HepG2 (cell line): ENCODE data around the gene CA7. TPM values are rescaled to one million over a fixed set of nuclear protein-coding genes. Genes with fewer than 3 reads are reported as not detected.
A peak's percentile ranks its signal among the peaks of the same experiment; 100 is the strongest.

Experiments
- AKAP8 ChIP-seq: sonication (generic); formaldehyde crosslinking; IDR thresholded peaks from 2 replicates; pipeline ENCODE4 v1.5.1; 2020; ENCODE audit warnings: mild to moderate bottlenecking, missing genetic modification reagents
- DMAP1 ChIP-seq: IDR thresholded peaks from 2 replicates; pipeline ENCODE4 v1.6.1; 2016
- HMGA1 ChIP-seq: sonication (generic); formaldehyde crosslinking; conservative IDR thresholded peaks from 2 replicates; pipeline ENCODE4 v1.4.0; 2020; ENCODE audit warnings: missing genetic modification reagents
- HNRNPH1 ChIP-seq: fragments of 200-400 bp; formaldehyde crosslinking; optimal IDR thresholded peaks from 2 replicates; pipeline ENCODE3; 2017; ENCODE audit warnings: mild to moderate bottlenecking, low read depth, low read length
- HNRNPUL1 ChIP-seq: fragments of 200-400 bp; formaldehyde crosslinking; IDR thresholded peaks from 2 replicates; pipeline ENCODE4 v1.6.1; 2017; ENCODE audit warnings: low read depth, mild to moderate bottlenecking, low read length, moderate library complexity
- NFE2L2 ChIP-seq: fragments of 150-350 bp; IDR thresholded peaks from 2 replicates; pipeline ENCODE4 v1.6.1; 2014; ENCODE audit warnings: low read length
- NONO ChIP-seq, 2 experiments: fragments of 450-650 bp in 1 of 2; sonication (generic) in 1 of 2; formaldehyde crosslinking in 1 of 2; IDR thresholded peaks in 1 of 2; conservative IDR thresholded peaks in 1 of 2; 2 replicates each; pipeline versions ENCODE4 v1.6.1 to v1.8.0; 2017 to 2022; ENCODE audit warnings: mild to moderate bottlenecking in 1 of 2, missing genetic modification reagents in 1 of 2, moderate library complexity in 1 of 2
- PHF21A ChIP-seq: sonication (generic); formaldehyde crosslinking; IDR thresholded peaks from 2 replicates; pipeline ENCODE4 v1.5.0; 2020; ENCODE audit warnings: mild to moderate bottlenecking, missing genetic modification reagents
- RBFOX2 ChIP-seq: fragments of 200-400 bp; formaldehyde crosslinking; IDR thresholded peaks from 2 replicates; pipeline ENCODE4 v1.6.1; 2017; ENCODE audit warnings: low read depth, mild to moderate bottlenecking, low read length
- SP4 ChIP-seq: sonication (generic); formaldehyde crosslinking; IDR thresholded peaks from 2 replicates; pipeline ENCODE4 v1.8.1; 2023; ENCODE audit warnings: mild to moderate bottlenecking, missing genetic modification reagents
- SPEN ChIP-seq: sonication (generic); formaldehyde crosslinking; IDR thresholded peaks from 2 replicates; pipeline ENCODE4 v1.5.1; 2020; ENCODE audit warnings: low read depth, mild to moderate bottlenecking, missing genetic modification reagents
- TOE1 ChIP-seq: sonication (generic); formaldehyde crosslinking; IDR thresholded peaks from 2 replicates; pipeline ENCODE4 v1.4.0; 2020; ENCODE audit warnings: mild to moderate bottlenecking, missing genetic modification reagents
- U2AF2 ChIP-seq: fragments of 200-400 bp; formaldehyde crosslinking; IDR thresholded peaks from 2 replicates; pipeline ENCODE4 v1.6.1; 2017; ENCODE audit warnings: low read depth, mild to moderate bottlenecking, low read length
- ZBTB8A ChIP-seq: sonication (generic); formaldehyde crosslinking; IDR thresholded peaks from 2 replicates; pipeline ENCODE4 v1.4.0; 2020; ENCODE audit warnings: mild to moderate bottlenecking, low read depth, missing genetic modification reagents, borderline replicate concordance
- ZFP36L2 ChIP-seq: sonication (generic); formaldehyde crosslinking; IDR thresholded peaks from 2 replicates; pipeline ENCODE4 v1.4.0; 2020; ENCODE audit warnings: missing genetic modification reagents
- ZFP37 ChIP-seq: sonication (generic); formaldehyde crosslinking; IDR thresholded peaks from 2 replicates; pipeline ENCODE4 v1.4.0; 2020; ENCODE audit warnings: missing genetic modification reagents, borderline replicate concordance
- ZNF225 ChIP-seq: sonication (generic); formaldehyde crosslinking; IDR thresholded peaks from 2 replicates; pipeline ENCODE4 v1.4.0; 2020; ENCODE audit warnings: mild to moderate bottlenecking, missing genetic modification reagents
- ZNF264 ChIP-seq: sonication (generic); formaldehyde crosslinking; IDR thresholded peaks from 2 replicates; pipeline ENCODE4 v1.4.0; 2020; ENCODE audit warnings: missing genetic modification reagents
- ZNF564 ChIP-seq: sonication (generic); formaldehyde crosslinking; IDR thresholded peaks from 2 replicates; pipeline ENCODE4 v1.8.1; 2023; ENCODE audit warnings: mild to moderate bottlenecking, missing genetic modification reagents
- ZNF777 ChIP-seq: sonication (generic); formaldehyde crosslinking; IDR thresholded peaks from 2 replicates; pipeline ENCODE4 v1.4.0; 2020; ENCODE audit warnings: missing genetic modification reagents
- ZNF850 ChIP-seq: sonication (generic); formaldehyde crosslinking; conservative IDR thresholded peaks from 2 replicates; pipeline ENCODE4 v1.9.0; 2021; ENCODE audit warnings: mild to moderate bottlenecking, missing genetic modification reagents
- polyA plus RNA-seq, 8 experiments: library from polyadenylated mRNA; depleted of rRNA in 3 of 8; stranded (reverse) in 7 of 8; unstranded in 1 of 8; fragments of >200 nt; fragmentation: Illumina TruSeq in 4 of 8; extraction: Trizol in 4 of 8; gene quantifications; 2 replicates each; pipeline versions ENCODE4 v1.2.1 to v1.2.3, GENCODE V29; 2011 to 2016; ENCODE audit warnings: low read depth in 4 of 8, missing spikeins in 1 of 8, mixed read lengths in 1 of 8; ENCODE audit not compliant: insufficient read depth in 1 of 8
- total RNA-seq, 5 experiments: library from RNA; depleted of rRNA; stranded (reverse); fragments of >200 nt; fragmentation: Illumina TruSeq; extraction: Trizol; gene quantifications; 2 replicates each; pipeline ENCODE4 v1.2.3, GENCODE V29; 2016; ENCODE audit warnings: low read depth in 1 of 5
- TF ChIP-seq, protein P1 (sequence below): sonication (generic); formaldehyde crosslinking; IDR thresholded peaks from 2 replicates; pipeline ENCODE4 v1.5.1; 2020; ENCODE audit warnings: mild to moderate bottlenecking, missing genetic modification reagents, borderline replicate concordance
- TF ChIP-seq, protein P2 (sequence below): sonication (generic); formaldehyde crosslinking; IDR thresholded peaks from 2 replicates; pipeline ENCODE4 v1.5.0; 2020; ENCODE audit warnings: missing genetic modification reagents, mild to moderate bottlenecking, borderline replicate concordance

The CA7 gene
- total and polyA plus RNA-seq, 2 of the 13 experiments (the other 11 are each of a cell fraction or from before 2014, with no cell fraction given) = not detected

DNA sequence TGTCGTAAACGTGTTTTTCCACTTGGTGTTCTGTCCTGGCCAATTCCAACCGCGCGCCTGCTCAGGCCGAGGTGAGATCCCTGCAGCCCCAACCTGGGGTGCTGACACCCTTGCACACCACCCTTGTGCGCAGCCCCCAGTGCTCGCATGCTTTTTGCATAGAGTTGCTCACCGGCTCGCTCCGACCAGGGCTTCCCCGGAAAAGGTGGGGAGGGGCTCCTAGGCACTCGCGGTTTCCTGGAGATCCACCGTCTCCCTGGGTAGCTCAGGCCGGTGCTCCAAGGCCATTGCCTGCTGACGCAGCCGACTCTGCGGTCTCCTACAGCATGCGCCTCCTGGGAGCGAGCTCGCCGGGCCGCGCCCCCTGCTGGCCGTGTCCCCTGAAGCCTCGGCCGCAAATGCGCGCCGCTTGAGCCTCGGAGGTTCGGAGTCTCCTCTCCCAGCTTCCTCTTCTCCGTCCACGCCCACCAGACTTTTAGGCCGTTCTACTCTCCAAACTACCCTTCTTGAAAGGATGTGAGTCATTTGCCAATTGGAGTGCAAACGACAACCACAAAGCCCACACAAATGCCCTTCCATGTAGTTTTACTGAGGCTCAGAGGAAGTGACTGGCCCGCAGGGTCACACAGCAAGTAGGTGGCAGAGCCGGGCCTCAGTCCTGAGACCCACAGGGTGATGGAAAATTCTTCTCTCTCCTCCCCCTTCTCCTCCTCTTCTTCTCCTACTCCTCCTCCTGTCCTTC is 28.9 kb downstream of the CA7 start (continued):
- TF ChIP-seq ZNF777 (CRISPR knock-in tag) (peak; percentile 60; the same call in 1 of the 2 replicates), ZNF225 (CRISPR knock-in tag) (0 out of 2 replicates have a peak, but pooled peaks have one; percentile 32), PHF21A (CRISPR knock-in tag) (peak; percentile 62; the same call in 1 of the 2 replicates), SPEN (peak; percentile 79; the same call in 1 of the 2 replicates), HNRNPUL1 (no peak), ZNF850 (CRISPR knock-in tag) (no peak), ZFP37 (CRISPR knock-in tag) (no peak), ZFP36L2 (CRISPR knock-in tag) (peak; percentile 78; the same call in 1 of the 2 replicates), RBFOX2 (no peak), U2AF2 (no peak), DMAP1 (CRISPR knock-in tag) (peak; percentile 68; the same call in 1 of the 2 replicates), ZBTB8A (CRISPR knock-in tag) (no peak), NFE2L2 (no peak), ZNF264 (0 out of 2 replicates have a peak, but pooled peaks have one; percentile 57), AKAP8 (0 out of 2 replicates have a peak, but pooled peaks have one; percentile 68), TOE1 (no peak), SP4 (CRISPR knock-in tag) (peak; percentile 51; the same call in 1 of the 2 replicates), ZNF564 (peak; percentile 78; the same call in 1 of the 2 replicates), NONO (IDR thresholded peaks at IDR 0.05) (no peak), NONO (CRISPR knock-in tag; conservative IDR thresholded peaks at IDR 0.05) (peak; percentile 92), HNRNPH1 (no peak), HMGA1 (CRISPR knock-in tag) (no peak)
- TF ChIP-seq, protein P1, sequence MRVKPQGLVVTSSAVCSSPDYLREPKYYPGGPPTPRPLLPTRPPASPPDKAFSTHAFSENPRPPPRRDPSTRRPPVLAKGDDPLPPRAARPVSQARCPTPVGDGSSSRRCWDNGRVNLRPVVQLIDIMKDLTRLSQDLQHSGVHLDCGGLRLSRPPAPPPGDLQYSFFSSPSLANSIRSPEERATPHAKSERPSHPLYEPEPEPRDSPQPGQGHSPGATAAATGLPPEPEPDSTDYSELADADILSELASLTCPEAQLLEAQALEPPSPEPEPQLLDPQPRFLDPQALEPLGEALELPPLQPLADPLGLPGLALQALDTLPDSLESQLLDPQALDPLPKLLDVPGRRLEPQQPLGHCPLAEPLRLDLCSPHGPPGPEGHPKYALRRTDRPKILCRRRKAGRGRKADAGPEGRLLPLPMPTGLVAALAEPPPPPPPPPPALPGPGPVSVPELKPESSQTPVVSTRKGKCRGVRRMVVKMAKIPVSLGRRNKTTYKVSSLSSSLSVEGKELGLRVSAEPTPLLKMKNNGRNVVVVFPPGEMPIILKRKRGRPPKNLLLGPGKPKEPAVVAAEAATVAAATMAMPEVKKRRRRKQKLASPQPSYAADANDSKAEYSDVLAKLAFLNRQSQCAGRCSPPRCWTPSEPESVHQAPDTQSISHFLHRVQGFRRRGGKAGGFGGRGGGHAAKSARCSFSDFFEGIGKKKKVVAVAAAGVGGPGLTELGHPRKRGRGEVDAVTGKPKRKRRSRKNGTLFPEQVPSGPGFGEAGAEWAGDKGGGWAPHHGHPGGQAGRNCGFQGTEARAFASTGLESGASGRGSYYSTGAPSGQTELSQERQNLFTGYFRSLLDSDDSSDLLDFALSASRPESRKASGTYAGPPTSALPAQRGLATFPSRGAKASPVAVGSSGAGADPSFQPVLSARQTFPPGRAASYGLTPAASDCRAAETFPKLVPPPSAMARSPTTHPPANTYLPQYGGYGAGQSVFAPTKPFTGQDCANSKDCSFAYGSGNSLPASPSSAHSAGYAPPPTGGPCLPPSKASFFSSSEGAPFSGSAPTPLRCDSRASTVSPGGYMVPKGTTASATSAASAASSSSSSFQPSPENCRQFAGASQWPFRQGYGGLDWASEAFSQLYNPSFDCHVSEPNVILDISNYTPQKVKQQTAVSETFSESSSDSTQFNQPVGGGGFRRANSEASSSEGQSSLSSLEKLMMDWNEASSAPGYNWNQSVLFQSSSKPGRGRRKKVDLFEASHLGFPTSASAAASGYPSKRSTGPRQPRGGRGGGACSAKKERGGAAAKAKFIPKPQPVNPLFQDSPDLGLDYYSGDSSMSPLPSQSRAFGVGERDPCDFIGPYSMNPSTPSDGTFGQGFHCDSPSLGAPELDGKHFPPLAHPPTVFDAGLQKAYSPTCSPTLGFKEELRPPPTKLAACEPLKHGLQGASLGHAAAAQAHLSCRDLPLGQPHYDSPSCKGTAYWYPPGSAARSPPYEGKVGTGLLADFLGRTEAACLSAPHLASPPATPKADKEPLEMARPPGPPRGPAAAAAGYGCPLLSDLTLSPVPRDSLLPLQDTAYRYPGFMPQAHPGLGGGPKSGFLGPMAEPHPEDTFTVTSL (CRISPR knock-in tag) = peak; percentile 52; the same call in 1 of the 2 replicates
- TF ChIP-seq, protein P2, sequence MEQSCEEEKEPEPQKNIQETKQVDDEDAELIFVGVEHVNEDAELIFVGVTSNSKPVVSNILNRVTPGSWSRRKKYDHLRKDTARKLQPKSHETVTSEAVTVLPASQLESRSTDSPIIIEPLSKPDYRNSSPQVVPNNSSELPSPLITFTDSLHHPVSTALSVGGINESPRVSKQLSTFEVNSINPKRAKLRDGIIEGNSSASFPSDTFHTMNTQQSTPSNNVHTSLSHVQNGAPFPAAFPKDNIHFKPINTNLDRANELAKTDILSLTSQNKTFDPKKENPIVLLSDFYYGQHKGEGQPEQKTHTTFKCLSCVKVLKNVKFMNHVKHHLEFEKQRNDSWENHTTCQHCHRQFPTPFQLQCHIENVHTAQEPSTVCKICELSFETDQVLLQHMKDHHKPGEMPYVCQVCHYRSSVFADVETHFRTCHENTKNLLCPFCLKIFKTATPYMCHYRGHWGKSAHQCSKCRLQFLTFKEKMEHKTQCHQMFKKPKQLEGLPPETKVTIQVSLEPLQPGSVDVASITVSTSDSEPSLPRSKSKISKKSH (CRISPR knock-in tag) = peak; percentile 97
